A673 (cell line): ENCODE measurements around the gene PTGS1.

ENCODE experiments used
- EZH2 ChIP-seq: fragments of 200-600 bp; sonication (generic); IDR thresholded peaks from 2 replicates; pipeline ENCODE4 v1.6.1; 2017; ENCODE audit warnings: borderline replicate concordance, low read depth, mild to moderate bottlenecking, mixed read lengths, antibody characterized with exemption, low read length; ENCODE audit not compliant: poor library complexity, severe bottlenecking
- TF ChIP-seq, protein P1 (sequence below): fragments of 300-800, 200-600 bp; sonication (generic); conservative IDR thresholded peaks from 2 replicates; pipeline ENCODE4 v1.5.1; 2017; ENCODE audit warnings: low read depth, mild to moderate bottlenecking, antibody characterized with exemption, low read length, moderate library complexity, mixed read lengths

DNA sequence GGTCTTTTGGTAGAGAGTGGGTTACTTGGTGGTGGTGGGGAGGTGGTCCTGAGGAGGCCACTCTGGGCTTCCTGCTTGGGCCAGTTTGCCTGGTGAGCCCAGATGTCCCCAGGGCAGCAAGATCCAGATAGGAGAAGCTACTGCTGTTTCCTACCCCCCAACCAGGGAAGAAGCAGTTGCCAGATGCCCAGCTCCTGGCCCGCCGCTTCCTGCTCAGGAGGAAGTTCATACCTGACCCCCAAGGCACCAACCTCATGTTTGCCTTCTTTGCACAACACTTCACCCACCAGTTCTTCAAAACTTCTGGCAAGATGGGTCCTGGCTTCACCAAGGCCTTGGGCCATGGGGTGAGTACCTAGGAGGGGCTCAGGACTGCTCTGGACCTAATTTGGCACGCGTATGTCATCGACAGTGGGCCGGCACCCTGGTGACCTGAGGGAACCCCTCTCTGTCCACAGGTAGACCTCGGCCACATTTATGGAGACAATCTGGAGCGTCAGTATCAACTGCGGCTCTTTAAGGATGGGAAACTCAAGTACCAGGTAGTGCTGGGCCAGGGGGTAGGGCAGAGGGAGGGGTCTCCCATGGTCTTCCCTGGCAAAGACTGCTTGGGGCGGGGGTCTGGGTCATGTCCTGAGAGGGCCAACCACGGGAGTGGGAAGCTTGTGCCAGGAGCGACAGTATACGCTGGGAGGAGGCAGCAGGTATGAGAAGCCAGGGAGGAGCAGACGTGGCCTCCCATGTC is 10.6 kb downstream of the PTGS1 start:
- TF ChIP-seq, protein P1, sequence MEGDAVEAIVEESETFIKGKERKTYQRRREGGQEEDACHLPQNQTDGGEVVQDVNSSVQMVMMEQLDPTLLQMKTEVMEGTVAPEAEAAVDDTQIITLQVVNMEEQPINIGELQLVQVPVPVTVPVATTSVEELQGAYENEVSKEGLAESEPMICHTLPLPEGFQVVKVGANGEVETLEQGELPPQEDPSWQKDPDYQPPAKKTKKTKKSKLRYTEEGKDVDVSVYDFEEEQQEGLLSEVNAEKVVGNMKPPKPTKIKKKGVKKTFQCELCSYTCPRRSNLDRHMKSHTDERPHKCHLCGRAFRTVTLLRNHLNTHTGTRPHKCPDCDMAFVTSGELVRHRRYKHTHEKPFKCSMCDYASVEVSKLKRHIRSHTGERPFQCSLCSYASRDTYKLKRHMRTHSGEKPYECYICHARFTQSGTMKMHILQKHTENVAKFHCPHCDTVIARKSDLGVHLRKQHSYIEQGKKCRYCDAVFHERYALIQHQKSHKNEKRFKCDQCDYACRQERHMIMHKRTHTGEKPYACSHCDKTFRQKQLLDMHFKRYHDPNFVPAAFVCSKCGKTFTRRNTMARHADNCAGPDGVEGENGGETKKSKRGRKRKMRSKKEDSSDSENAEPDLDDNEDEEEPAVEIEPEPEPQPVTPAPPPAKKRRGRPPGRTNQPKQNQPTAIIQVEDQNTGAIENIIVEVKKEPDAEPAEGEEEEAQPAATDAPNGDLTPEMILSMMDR, result no peak
- TF ChIP-seq EZH2, result no peak
